ENCODE results near the gene SLC6A2. TPM values are rescaled to one million over a fixed set of nuclear protein-coding genes. Genes with fewer than 3 reads are reported as not detected.
A peak's percentile ranks its signal among the peaks of the same experiment; 100 is the strongest.
"Not testable (repeated sequence)": the region's sequence is repeated elsewhere in the genome, so short reads cannot be mapped to it uniquely, and the experiment has no call there.

Gene SLC6A2
- 0.18 and 0.21 TPM in 2 replicates for total RNA-seq (2014; rRNA removed; shearing (Covaris generic))

DNA sequence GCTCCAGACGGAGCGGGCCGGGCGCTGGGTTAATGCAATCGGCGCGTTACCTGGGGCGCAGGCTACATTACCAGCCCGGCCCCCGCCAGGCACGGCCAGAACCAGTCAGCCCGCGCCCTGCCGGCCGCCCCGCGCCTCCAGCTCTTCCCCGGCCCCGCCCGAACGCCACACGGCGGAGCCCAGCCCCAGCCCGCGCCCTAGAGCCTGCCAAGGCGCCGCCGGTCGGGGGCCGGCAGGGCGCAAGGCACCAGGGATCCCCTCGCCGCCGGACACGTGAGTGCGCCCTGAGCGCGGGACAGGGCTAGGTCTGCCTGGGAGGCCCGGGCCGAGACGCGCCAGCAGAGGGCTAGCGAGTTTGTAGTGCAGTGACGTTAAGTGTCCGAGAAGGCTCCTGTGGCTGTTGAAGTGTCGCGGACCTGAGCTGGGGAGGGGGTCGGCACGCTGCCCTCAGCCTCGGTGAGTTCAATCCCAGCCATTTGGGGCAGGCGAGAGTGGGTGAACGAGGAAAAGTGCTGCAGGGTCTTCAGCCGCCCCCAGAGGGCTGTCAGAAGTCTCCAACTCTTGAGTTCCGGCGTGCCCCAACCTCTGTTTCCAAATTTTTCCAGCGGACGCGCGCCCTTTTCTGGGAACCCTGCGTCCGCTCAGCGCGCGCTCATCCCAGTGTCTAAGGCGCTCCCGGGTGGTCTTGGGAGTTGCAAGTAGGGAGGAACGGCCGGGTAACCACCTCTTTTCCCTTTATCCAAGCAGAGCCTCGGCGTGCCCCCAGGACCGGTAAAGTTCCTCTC is at the start of gene SLC6A2:
SLC6A2 (plus strand) TSS at position 92 of the 785 bp plus-strand sequence. CDS start 707 bp downstream, outside the sequence.
- Histone ChIP-seq H3K36me3 (replicated peaks; ENCODE audit: control insufficient read depth, insufficient read depth, low read length) (no peaks in the 10 kb centered on the region), H3K4me3 (ENCODE audit: insufficient read depth, low read depth, low read length) (peak within 1 kb of the TSS; percentile 54), H3K27me3 (ENCODE audit: control insufficient read depth, insufficient read depth, low read length) (peaks cover 69% of the 10 kb centered on the region)
- DNase-seq = peak; percentile 90

DNA sequence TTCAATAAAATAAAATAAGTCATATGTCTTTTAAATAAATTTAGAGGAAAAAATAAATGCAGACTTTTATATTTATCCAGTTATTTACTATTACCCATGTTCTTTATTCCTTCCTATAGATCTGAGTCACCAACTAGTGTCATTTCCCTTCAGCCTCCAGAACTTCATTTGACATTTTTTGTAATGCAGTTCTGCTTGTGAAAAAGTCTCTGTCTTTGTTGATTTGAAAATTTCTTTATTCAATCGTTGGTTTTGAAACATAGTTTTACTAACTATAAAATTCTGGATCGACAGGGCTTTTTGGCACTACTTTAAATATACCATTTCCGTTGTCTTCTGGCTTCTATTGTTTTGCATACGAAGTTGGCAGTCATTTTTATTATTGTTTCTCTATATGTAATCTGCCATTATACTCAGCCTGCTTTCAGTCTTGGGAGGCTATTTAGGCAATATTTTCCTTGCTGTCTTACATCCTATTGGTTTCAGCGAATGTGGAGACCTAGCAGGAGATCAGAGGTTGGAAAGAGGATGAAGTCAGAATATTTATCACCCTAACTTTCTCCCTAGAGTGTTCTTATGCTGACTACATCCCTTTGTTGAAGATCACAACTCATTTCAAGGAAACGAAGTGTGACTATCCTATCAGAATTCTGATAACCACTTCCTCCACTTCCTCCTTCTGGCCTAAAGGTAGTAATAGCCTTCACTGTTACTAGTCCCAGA is 42.0 kb upstream of the SLC6A2 start:
- H3K36me3 ChIP-seq (replicated peaks; ENCODE audit: control insufficient read depth, insufficient read depth, low read length) = no peaks in the 10 kb centered on the region
- H3K27me3 ChIP-seq (ENCODE audit: control insufficient read depth, insufficient read depth, low read length) = no peaks in the 10 kb centered on the region
- H3K4me3 ChIP-seq (ENCODE audit: insufficient read depth, low read depth, low read length) = no peak overlapping the region
- no peak for DNase-seq

- no peak overlapping the region for H3K4me3 ChIP-seq (ENCODE audit: insufficient read depth, low read depth, low read length)
- no peaks in the 10 kb centered on the region for H3K27me3 ChIP-seq (ENCODE audit: control insufficient read depth, insufficient read depth, low read length)
- no peaks in the 10 kb centered on the region for H3K36me3 ChIP-seq (replicated peaks; ENCODE audit: control insufficient read depth, insufficient read depth, low read length)
- DNase-seq = no peak
These were observed 40.7 kb upstream of the SLC6A2 start for GRCh38 chr16:55615071-55615470.

DNA sequence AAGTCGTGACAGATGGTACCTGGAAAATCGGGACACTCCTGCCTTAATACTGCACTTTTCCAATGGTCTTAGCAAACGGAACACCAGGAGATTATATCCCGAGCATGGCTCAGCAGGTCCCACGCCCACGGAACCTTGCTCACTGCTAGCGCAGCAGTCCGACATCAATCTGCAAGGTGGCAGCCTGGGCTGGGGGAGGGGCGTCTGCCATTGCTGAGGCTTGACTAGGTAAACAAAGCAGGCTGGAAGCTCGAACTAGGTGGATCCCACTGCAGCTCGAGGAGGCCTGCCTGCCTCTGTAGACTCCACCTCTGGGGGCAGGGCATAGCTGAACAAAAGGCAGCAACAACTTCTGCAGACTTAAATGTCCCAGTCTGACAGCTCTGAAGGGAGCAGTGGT is 40.1 kb upstream of the SLC6A2 start:
- H3K4me3 ChIP-seq (ENCODE audit: insufficient read depth, low read depth, low read length); H3K27me3 ChIP-seq (ENCODE audit: control insufficient read depth, insufficient read depth, low read length); H3K36me3 ChIP-seq (replicated peaks; ENCODE audit: control insufficient read depth, insufficient read depth, low read length); DNase-seq: not testable (repeated sequence)

- no peak overlapping the region for H3K4me3 ChIP-seq (ENCODE audit: insufficient read depth, low read depth, low read length)
- no peaks in the 10 kb centered on the region for H3K27me3 ChIP-seq (ENCODE audit: control insufficient read depth, insufficient read depth, low read length)
- DNase-seq = no peak
- no peaks in the 10 kb centered on the region for H3K36me3 ChIP-seq (replicated peaks; ENCODE audit: control insufficient read depth, insufficient read depth, low read length)
These were observed 34.0 kb upstream of the SLC6A2 start for GRCh38 chr16:55621771-55622170.

- Histone ChIP-seq H3K36me3 (replicated peaks; ENCODE audit: control insufficient read depth, insufficient read depth, low read length) (no peaks in the 10 kb centered on the region), H3K27me3 (ENCODE audit: control insufficient read depth, insufficient read depth, low read length) (no peaks in the 10 kb centered on the region), H3K4me3 (ENCODE audit: insufficient read depth, low read depth, low read length) (no peak overlapping the region)
- no peak for DNase-seq
These were observed 33.5 kb upstream of the SLC6A2 start for GRCh38 chr16:55622272-55622671.

GRCh38 chr16:55622930-55623561 is 32.7 kb upstream of the SLC6A2 start:
- Histone ChIP-seq H3K36me3 (replicated peaks; ENCODE audit: control insufficient read depth, insufficient read depth, low read length) (no peaks in the 10 kb centered on the region), H3K27me3 (ENCODE audit: control insufficient read depth, insufficient read depth, low read length) (no peaks in the 10 kb centered on the region), H3K4me3 (ENCODE audit: insufficient read depth, low read depth, low read length) (no peak overlapping the region)
- DNase-seq = peak; percentile 58

GRCh38 chr16:55623640-55624039 is 32.1 kb upstream of the SLC6A2 start:
- Histone ChIP-seq H3K36me3 (replicated peaks; ENCODE audit: control insufficient read depth, insufficient read depth, low read length) (no peaks in the 10 kb centered on the region), H3K4me3 (ENCODE audit: insufficient read depth, low read depth, low read length) (no peak overlapping the region), H3K27me3 (ENCODE audit: control insufficient read depth, insufficient read depth, low read length) (no peaks in the 10 kb centered on the region)
- no peak for DNase-seq

GRCh38 chr16:55624696-55625095 is 31.1 kb upstream of the SLC6A2 start:
- Histone ChIP-seq H3K4me3 (ENCODE audit: insufficient read depth, low read depth, low read length) (no peak overlapping the region), H3K27me3 (ENCODE audit: control insufficient read depth, insufficient read depth, low read length) (no peaks in the 10 kb centered on the region), H3K36me3 (replicated peaks; ENCODE audit: control insufficient read depth, insufficient read depth, low read length) (no peaks in the 10 kb centered on the region)
- DNase-seq = no peak

- H3K27me3 ChIP-seq (ENCODE audit: control insufficient read depth, insufficient read depth, low read length) = no peaks in the 10 kb centered on the region
- no peak for DNase-seq
- H3K4me3 ChIP-seq (ENCODE audit: insufficient read depth, low read depth, low read length) = no peak overlapping the region
- H3K36me3 ChIP-seq (replicated peaks; ENCODE audit: control insufficient read depth, insufficient read depth, low read length) = no peaks in the 10 kb centered on the region
These were observed 29.9 kb upstream of the SLC6A2 start for GRCh38 chr16:55625843-55626242.

DNA sequence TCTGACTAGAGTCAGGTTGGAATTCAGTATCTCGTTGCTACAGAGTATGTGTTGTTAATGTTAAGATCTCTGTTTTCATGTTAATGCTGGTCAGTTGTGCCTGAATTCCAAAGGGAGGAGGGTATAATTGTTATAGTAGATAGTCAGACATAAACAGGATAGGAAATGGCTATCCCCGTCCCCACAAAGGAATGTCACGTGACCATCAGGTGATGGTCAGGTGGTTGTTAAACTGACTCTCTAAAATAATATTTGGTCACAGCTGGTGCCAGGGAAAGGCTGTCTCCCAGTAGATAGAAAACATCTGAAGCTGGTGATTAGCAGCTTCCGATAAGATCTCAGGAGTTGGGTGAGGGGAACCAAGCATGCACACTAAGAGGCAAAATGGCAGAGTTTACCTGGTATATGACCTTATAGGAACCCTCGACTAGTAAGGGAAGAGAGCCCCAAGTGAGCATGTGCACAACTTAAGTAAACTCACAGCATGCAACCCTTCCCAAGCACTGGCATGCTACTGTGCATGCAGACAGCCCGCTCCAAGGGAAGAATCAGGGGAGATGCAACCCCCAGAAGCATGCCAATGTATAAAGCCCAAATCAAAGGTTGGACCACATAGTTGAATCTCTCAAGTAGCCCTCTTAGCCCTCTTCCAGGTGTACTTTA is 27.4 kb upstream of the SLC6A2 start:
- Histone ChIP-seq H3K27me3 (ENCODE audit: control insufficient read depth, insufficient read depth, low read length) (no peaks in the 10 kb centered on the region), H3K36me3 (replicated peaks; ENCODE audit: control insufficient read depth, insufficient read depth, low read length) (no peaks in the 10 kb centered on the region), H3K4me3 (ENCODE audit: insufficient read depth, low read depth, low read length) (no peak overlapping the region)
- DNase-seq = no peak

- Histone ChIP-seq H3K27me3 (ENCODE audit: control insufficient read depth, insufficient read depth, low read length) (no peaks in the 10 kb centered on the region), H3K4me3 (ENCODE audit: insufficient read depth, low read depth, low read length) (no peak overlapping the region), H3K36me3 (replicated peaks; ENCODE audit: control insufficient read depth, insufficient read depth, low read length) (no peaks in the 10 kb centered on the region)
- DNase-seq = no peak
These were observed 25.0 kb upstream of the SLC6A2 start for GRCh38 chr16:55630774-55631173.

- no peak for DNase-seq
- H3K36me3 ChIP-seq (replicated peaks; ENCODE audit: control insufficient read depth, insufficient read depth, low read length) = no peaks in the 10 kb centered on the region
- no peak overlapping the region for H3K4me3 ChIP-seq (ENCODE audit: insufficient read depth, low read depth, low read length)
- H3K27me3 ChIP-seq (ENCODE audit: control insufficient read depth, insufficient read depth, low read length) = no peaks in the 10 kb centered on the region
These were observed 23.5 kb upstream of the SLC6A2 start for GRCh38 chr16:55632259-55632658.

DNA sequence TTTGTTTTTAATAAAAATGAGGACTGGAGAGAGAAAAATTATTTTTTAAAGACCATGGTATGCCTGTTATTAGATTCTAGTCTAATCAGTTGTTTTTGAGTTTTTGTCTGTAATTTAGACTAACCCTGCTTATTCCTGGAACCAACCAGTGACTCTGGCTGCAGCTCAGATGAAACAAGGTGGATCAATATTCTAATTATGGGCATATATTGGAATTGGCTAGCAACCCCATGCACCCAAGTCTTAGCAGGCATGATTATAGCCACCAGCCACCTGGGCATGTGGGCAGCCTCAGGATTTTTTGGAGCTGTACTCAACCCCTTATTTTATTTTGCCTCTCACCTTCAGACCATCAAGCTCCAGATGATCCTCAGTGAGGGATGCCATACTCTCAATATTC is 21.6 kb upstream of the SLC6A2 start:
- no peak overlapping the region for H3K4me3 ChIP-seq (ENCODE audit: insufficient read depth, low read depth, low read length)
- H3K36me3 ChIP-seq (replicated peaks; ENCODE audit: control insufficient read depth, insufficient read depth, low read length) = no peaks in the 10 kb centered on the region
- no peaks in the 10 kb centered on the region for H3K27me3 ChIP-seq (ENCODE audit: control insufficient read depth, insufficient read depth, low read length)
- no peak for DNase-seq
